GM18907 (cell line): ENCODE data around the gene YPEL3.

Experiments used
- ATAC-seq: cut with Tn5 transposase; IDR thresholded peaks from one replicate; pipeline ENCODE4 v1.9.1; 2021; ENCODE audit warnings: mild to moderate bottlenecking, moderate library complexity; ENCODE audit not compliant: unreplicated experiment

YPEL3 gene

DNA sequence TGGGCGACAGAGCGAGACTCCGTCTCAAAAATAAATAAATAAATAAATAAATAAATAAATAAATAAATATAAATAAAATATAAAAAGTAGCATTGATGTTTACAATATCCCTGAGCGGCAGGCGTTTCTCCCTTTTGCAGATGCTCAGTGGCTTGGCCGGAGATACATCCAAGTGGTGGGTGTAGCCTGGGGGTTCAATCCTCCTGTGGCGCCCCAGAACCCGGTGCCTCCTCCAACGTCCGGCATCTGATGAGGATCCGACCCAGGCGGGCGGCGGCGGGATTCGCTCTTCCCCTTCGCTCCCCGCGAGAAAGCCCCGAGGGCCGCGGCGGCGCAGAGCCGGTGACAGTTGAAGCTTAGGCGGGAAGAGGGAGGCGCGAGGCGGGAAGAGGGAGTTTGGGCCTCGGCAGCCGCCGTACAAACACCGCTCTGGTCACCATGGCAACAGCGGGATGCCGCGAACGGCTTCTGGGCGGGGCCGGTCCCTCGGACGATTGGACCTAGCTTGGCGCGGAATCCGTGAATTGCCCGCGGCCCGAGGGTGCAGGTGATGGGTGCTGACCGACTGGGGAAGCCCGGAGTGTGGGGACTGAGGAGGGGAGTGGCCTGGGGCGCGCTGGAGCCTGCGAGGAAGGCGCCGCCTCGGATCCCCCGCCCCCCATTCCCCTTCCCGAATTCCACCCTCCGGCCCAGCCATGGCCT lies 43.2 kb downstream of the YPEL3 start:
- peak; percentile 66 for ATAC-seq

DNA sequence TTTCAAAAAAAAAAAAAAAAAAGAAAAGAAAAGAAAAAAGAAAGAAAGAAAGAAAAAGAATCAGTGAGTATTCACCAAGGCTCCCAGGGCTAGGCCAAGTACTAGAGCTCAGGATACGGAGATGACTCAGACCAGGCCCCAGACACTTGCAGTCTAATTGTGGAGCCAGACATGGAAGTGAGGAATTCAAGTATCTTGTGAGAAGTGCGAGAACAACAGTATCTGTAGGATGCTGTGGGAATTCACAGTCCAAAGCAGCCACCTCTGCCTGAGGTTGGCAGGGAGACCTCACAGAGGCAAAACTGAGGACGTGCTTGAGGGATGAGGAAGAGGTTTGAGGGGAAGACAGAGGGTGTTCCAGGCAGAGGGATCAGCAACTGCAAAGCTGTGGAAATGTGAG lies 44.5 kb downstream of the YPEL3 start:
- no peak for ATAC-seq

DNA sequence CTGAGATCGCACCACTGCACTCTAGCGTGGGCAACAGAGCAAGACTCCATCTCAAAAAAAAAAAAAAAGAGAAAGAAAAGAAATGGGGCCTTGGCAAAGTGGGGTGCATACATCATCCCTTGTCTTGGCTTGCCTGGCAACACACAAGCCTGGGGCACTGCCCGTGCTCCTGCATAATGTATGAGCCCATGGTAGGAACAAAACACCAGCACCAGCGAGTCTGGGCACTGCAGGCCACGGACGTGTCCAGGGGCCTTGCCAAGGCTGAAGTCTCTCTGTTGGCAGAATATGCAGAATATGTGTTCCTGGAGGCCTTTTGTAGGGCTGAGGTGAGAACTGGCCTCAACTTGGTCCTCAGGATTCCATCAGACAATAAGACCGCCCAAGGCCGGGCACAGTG lies 46.1 kb downstream of the YPEL3 start:
- ATAC-seq, result no peak

DNA sequence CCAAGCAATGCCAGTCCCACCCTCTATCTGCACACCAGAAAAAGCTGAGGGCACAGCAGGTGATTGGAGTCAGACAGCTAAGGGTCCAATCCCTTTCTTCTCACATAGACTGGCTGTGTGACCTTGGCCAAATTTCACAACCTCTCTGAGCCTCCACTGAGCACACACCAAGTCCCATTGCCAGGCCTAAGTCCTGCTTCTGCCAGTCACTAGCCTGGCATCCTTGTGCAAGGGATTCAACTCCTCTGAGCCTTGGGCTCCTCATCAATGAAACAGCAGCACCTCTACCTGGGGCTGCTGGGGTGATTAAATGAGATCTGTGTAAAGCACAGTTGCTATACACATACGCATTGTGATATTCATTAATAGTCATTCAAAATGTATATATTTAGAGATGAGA lies 49.4 kb downstream of the YPEL3 start:
- no peak for ATAC-seq

DNA sequence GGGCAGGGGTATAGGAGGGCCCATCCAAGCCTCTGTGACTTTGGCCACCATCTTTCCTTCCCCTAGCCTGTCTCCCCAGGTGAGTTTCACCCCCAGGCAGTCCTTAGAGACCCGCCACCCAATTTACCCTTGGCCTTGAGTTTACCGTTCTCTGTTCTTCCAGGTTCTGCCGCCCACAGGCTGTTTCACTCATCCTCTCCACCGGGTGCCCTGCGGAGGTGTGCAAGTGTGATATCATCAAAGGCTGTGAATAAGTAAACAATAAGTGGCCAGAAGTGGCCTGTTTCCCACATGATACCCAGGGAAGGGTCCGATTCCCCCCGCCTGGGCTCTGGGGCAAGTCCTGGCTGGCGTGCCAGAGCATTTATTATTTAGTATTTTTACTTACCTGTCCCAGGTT lies 49.8 kb downstream of the YPEL3 start:
- no peak for ATAC-seq
